ENCODE measurements around the gene NRSN1. TPM values are rescaled to one million over a fixed set of nuclear protein-coding genes. Genes with fewer than 3 reads are reported as not detected.

NRSN1 gene
- total and polyA plus RNA-seq, 9 of the 15 experiments (the other 6 are each of a cell fraction or from before 2014, with no cell fraction given), result not detected

- Histone ChIP-seq H3K9me1 (ENCODE audit: control insufficient read depth, insufficient read depth, low read length) (no peaks in the 10 kb centered on the region), H3K27me3 (ENCODE audit: control insufficient read depth in 2 of 2, insufficient read depth in 2 of 2, low read length in 2 of 2) (no peaks in the 10 kb centered on the region), H3K36me3 (ENCODE audit: control insufficient read depth, insufficient read depth, low read length) (no peaks in the 10 kb centered on the region), H3K4me1 (replicated peaks in 1 of 2; ENCODE audit: control insufficient read depth in 2 of 2, insufficient read depth in 2 of 2, low read length in 2 of 2) (no peaks in the 10 kb centered on the region), H3K79me2 (ENCODE audit: control insufficient read depth, insufficient read depth, low read length) (no peaks in the 10 kb centered on the region), H3K27ac (ENCODE audit: extremely low read depth, low read depth, low read length) (no peak overlapping the region), H4K20me1 (replicated peaks; ENCODE audit: control insufficient read depth, insufficient read depth, low read length) (no peaks in the 10 kb centered on the region), H3K4me2 (ENCODE audit: insufficient read depth, low read length) (no peak overlapping the region), H3K9me3 (replicated peaks; ENCODE audit: control insufficient read depth, insufficient read depth, low read depth, low read length) (no peaks in the 10 kb centered on the region), H3K9ac (ENCODE audit: insufficient read depth in 1 of 2, low read depth in 2 of 2, low read length in 2 of 2) (no peak overlapping the region), H2AFZ (ENCODE audit: low read depth, low read length) (no peak overlapping the region), H3K4me3 (no peak overlapping the region)
- in situ Hi-C loops (cut with MboI) (no loop called here), intact Hi-C loops (cut with micrococcal nuclease) (no loop called here)
- ChIA-PET POLR2A (no interaction called here), CTCF (ENCODE audit: low intra/inter-chr PET ratio) (no interaction called here)
- under 1% methylated on average over 8 of the region's 8 CpGs for WGBS (ENCODE audit: insufficient coverage, low coverage, missing lambda C conversion rate)
- ATAC-seq (no peak), DNase-seq (ENCODE audit: extremely low read depth in 1 of 4, low spot score in 3 of 4) (no peak), FAIRE-seq (no peak)
- TF ChIP-seq GTF2A2 (tag; IDR thresholded peaks at IDR 0.05) (no peak), HMGXB4 (CRISPR knock-in tag; IDR thresholded peaks at IDR 0.05) (no peak)
- BruUV-seq (replicated peaks), result no TSS peak
These were observed 62.6 kb downstream of the NRSN1 start for GRCh38 chr6:24188578-24189080.

- intact Hi-C loops (cut with micrococcal nuclease), result no loop called here
- in situ Hi-C loops (cut with MboI), result no loop called here
- Histone ChIP-seq H3K9me1 (ENCODE audit: control insufficient read depth, insufficient read depth, low read length) (no peaks in the 10 kb centered on the region), H3K79me2 (ENCODE audit: control insufficient read depth, insufficient read depth, low read length) (no peaks in the 10 kb centered on the region), H2AFZ (ENCODE audit: low read depth, low read length) (no peak overlapping the region), H3K27ac (ENCODE audit: extremely low read depth, low read depth, low read length) (no peak overlapping the region), H3K9me3 (replicated peaks; ENCODE audit: control insufficient read depth, insufficient read depth, low read depth, low read length) (no peaks in the 10 kb centered on the region), H3K4me1 (replicated peaks in 1 of 2; ENCODE audit: control insufficient read depth in 2 of 2, insufficient read depth in 2 of 2, low read length in 2 of 2) (no peaks in the 10 kb centered on the region), H4K20me1 (replicated peaks; ENCODE audit: control insufficient read depth, insufficient read depth, low read length) (no peaks in the 10 kb centered on the region), H3K4me3 (no peak overlapping the region), H3K36me3 (ENCODE audit: control insufficient read depth, insufficient read depth, low read length) (no peaks in the 10 kb centered on the region), H3K4me2 (ENCODE audit: insufficient read depth, low read length) (no peak overlapping the region), H3K9ac (ENCODE audit: insufficient read depth in 1 of 2, low read depth in 2 of 2, low read length in 2 of 2) (no peak overlapping the region), H3K27me3 (ENCODE audit: control insufficient read depth in 2 of 2, insufficient read depth in 2 of 2, low read length in 2 of 2) (no peaks in the 10 kb centered on the region)
- no peak for ATAC-seq
- BruUV-seq (replicated peaks), result no TSS peak
- whole genome bisulfite sequencing (ENCODE audit: insufficient coverage, low coverage, missing lambda C conversion rate), result 9% methylated on average over 2 of the region's 2 CpGs
- CTCF ChIA-PET (ENCODE audit: low intra/inter-chr PET ratio), result no interaction called here
- no peak for FAIRE-seq
- DNase-seq (ENCODE audit: extremely low read depth in 1 of 4, low spot score in 3 of 4), result no peak
- POLR2A ChIA-PET, result no interaction called here
- TF ChIP-seq POLR2H (tag; IDR thresholded peaks at IDR 0.05; ENCODE audit: low read depth), result no peak
- TF ChIP-seq ZNF561 (CRISPR knock-in tag; conservative IDR thresholded peaks at IDR 0.05), result no peak
- no peak for TF ChIP-seq HIVEP1 (CRISPR knock-in tag; IDR thresholded peaks at IDR 0.05)
These were observed 65.3 kb downstream of the NRSN1 start for GRCh38 chr6:24191346-24191745.

Data from K562 (cell line).